ENCODE data around the gene TRIOBP. TPM values are rescaled to one million over a fixed set of nuclear protein-coding genes. Genes with fewer than 3 reads are reported as not detected.
A peak's percentile ranks its signal among the peaks of the same experiment; 100 is the strongest.

The TRIOBP gene
- total RNA-seq, 1 donor from 2014 or later = 108 TPM

DNA sequence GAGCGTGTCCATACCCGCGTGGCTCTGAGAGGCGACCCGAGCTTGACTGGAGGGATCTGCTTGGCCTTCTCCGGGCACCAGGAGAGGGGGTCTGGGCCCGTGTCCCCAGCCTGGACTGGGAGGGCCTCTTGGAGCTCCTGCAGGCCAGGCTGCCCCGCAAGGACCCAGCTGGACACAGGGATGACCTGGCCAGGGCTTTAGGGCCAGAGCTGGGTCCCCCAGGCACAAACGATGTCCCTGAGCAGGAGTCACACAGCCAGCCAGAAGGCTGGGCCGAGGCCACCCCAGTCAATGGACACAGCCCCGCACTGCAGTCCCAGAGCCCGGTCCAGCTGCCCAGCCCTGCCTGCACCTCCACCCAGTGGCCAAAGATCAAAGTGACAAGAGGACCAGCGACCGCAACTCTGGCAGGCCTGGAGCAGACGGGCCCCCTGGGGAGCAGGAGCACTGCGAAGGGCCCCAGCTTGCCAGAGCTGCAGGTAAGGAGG is 38.2 kb downstream of the TRIOBP start:
- Histone ChIP-seq H3K27me3 (no peaks in the 10 kb centered on the region), H3K4me1 (peaks cover 17% of the 10 kb centered on the region), H3K36me3 (no peaks in the 10 kb centered on the region), H3K9me3 (no peaks in the 10 kb centered on the region), H3K4me3 (no peak overlapping the region), H3K27ac (no peak overlapping the region)
- no peak for DNase-seq (ENCODE audit: extremely low spot score in 2 of 2)
- no peak for TF ChIP-seq POLR2AphosphoS5 (IDR thresholded peaks at IDR 0.05; ENCODE audit: insufficient read depth in 1 of 2, low read depth in 1 of 2)
- no peak for TF ChIP-seq POLR2A (IDR thresholded peaks at IDR 0.05)
- TF ChIP-seq CTCF (IDR thresholded peaks at IDR 0.05) = no peak
- intact Hi-C loops (cut with DNase I) = no loop called here

GRCh38 chr22:37739035-37739434 is 42.2 kb downstream of the TRIOBP start:
- peak in 1 of 2 donors; percentile 77 for TF ChIP-seq POLR2AphosphoS5 (IDR thresholded peaks at IDR 0.05; ENCODE audit: insufficient read depth in 1 of 2, low read depth in 1 of 2)
- no peak for TF ChIP-seq POLR2A (IDR thresholded peaks at IDR 0.05)
- no peak for TF ChIP-seq CTCF (IDR thresholded peaks at IDR 0.05)
- peaks cover 44% of the 10 kb centered on the region for H3K4me1 ChIP-seq
- no peak overlapping the region for H3K4me3 ChIP-seq

DNA sequence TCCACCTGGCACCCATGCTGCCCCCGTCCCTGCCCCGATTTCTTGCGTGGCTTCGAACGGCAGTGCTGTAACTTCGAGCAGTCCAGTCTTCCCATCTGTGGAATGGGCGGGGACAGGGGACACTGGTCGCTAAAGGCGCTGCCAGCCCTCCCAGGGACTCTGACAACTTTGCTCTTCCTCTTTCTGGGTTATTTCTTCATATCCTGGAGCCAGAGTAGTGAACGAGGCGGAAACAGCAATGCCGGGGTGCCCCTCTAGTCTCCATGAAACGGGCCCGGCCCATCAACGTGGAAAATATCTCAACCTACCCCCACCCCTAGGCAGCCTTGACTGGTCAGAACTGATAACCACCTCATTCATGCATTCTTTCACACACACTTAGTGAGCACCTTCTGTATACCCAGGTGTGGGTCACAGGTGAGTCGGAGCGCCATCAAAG is 42.8 kb downstream of the TRIOBP start:
- TF ChIP-seq CTCF (IDR thresholded peaks at IDR 0.05) (no peak), POLR2AphosphoS5 (IDR thresholded peaks at IDR 0.05; ENCODE audit: insufficient read depth in 1 of 2, low read depth in 1 of 2) (no peak), POLR2A (IDR thresholded peaks at IDR 0.05) (no peak)
- no peak for DNase-seq (ENCODE audit: extremely low spot score in 2 of 2)
- intact Hi-C loops (cut with DNase I) = no loop called here
- H3K9me3 ChIP-seq = no peaks in the 10 kb centered on the region
- peaks cover 44% of the 10 kb centered on the region for H3K4me1 ChIP-seq
- no peaks in the 10 kb centered on the region for H3K36me3 ChIP-seq
- H3K27me3 ChIP-seq = no peaks in the 10 kb centered on the region
- H3K27ac ChIP-seq = peak overlapping the region; percentile 81
- H3K4me3 ChIP-seq = no peak overlapping the region

More at GRCh38 chr22:37739035-37739434, 42.2 kb downstream of the TRIOBP start:
- intact Hi-C loops (cut with DNase I) = no loop called here
- no peaks in the 10 kb centered on the region for H3K36me3 ChIP-seq
- H3K9me3 ChIP-seq = no peaks in the 10 kb centered on the region
- H3K27ac ChIP-seq = peak overlapping the region; percentile 81
- H3K27me3 ChIP-seq = no peaks in the 10 kb centered on the region
- DNase-seq (ENCODE audit: extremely low spot score in 2 of 2) = no peak

- H3K36me3 ChIP-seq = no peaks in the 10 kb centered on the region
- peak overlapping the region; percentile 81 for H3K27ac ChIP-seq
- no peaks in the 10 kb centered on the region for H3K27me3 ChIP-seq
- no peaks in the 10 kb centered on the region for H3K9me3 ChIP-seq
- DNase-seq (ENCODE audit: extremely low spot score in 2 of 2) = no peak
- peaks cover 54% of the 10 kb centered on the region for H3K4me1 ChIP-seq
- intact Hi-C loops (cut with DNase I) = no loop called here
- H3K4me3 ChIP-seq = no peak overlapping the region
- TF ChIP-seq CTCF (IDR thresholded peaks at IDR 0.05) = no peak
- TF ChIP-seq POLR2A (IDR thresholded peaks at IDR 0.05) = no peak
- TF ChIP-seq POLR2AphosphoS5 (IDR thresholded peaks at IDR 0.05; ENCODE audit: insufficient read depth in 1 of 2, low read depth in 1 of 2) = no peak
These were observed 43.8 kb downstream of the TRIOBP start for GRCh38 chr22:37740455-37741311.

DNA sequence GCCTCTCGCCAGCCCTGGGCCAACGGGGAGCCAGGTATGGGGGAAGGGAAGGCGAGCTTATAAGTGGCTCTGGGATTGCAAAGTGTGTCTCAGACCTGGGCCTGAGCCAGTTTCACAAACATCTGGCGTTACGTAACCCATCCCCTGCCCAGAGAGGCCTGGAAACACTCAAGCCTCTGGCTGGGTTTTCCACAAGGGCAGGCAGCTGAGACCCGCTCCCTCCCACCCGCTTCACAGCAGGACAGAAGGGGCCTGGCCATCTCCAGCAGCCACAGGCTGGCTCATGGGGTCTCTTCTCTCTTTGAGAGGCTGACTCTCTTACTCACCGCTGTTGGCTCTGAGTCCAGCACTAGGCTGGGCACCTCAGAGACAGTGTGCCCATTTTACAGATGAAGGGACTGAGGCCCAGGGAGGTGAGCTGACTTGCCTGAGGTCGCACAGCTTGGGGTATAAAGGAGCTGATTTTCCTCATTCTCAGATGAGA is 44.5 kb downstream of the TRIOBP start:
- intact Hi-C loops (cut with DNase I) = no loop called here
- Histone ChIP-seq H3K36me3 (no peaks in the 10 kb centered on the region), H3K9me3 (no peaks in the 10 kb centered on the region), H3K4me3 (no peak overlapping the region), H3K27ac (peak overlapping the region; percentile 81), H3K4me1 (peaks cover 54% of the 10 kb centered on the region), H3K27me3 (no peaks in the 10 kb centered on the region)
- peak; percentile 70 to 92 for TF ChIP-seq POLR2AphosphoS5 (IDR thresholded peaks at IDR 0.05; ENCODE audit: insufficient read depth in 1 of 2, low read depth in 1 of 2)
- TF ChIP-seq CTCF (IDR thresholded peaks at IDR 0.05) = no peak
- no peak for DNase-seq (ENCODE audit: extremely low spot score in 2 of 2)
